Activated T-cell treated with anti-CD3 and anti-CD28 coated beads, Interleukin-2, amount 50 U/mL, for 4 hours (primary cell): Measurements from ENCODE around the gene C1QTNF6. TPM values are rescaled to one million over a fixed set of nuclear protein-coding genes. Genes with fewer than 3 reads are reported as not detected.

Experiments
- ATAC-seq, 2 donors: fragments of 200-7000 bp; cut with Tn5 transposase; one replicate each; pipeline ENCODE4 v1.10.0; 2021
- DNase-seq: peaks from one replicate; pipeline ENCODE4 v3.0.0-alpha.2; 2020
- H3K27me3 Mint-ChIP-seq: one replicate; pipeline ENCODE4 v1.8.0; 2021; ENCODE audit warnings: low read depth, mixed read lengths
- H3K36me3 Mint-ChIP-seq: one replicate; pipeline ENCODE4 v1.8.0; 2022; ENCODE audit warnings: mixed read lengths; ENCODE audit not compliant: insufficient read depth
- H3K4me1 Mint-ChIP-seq: one replicate; pipeline ENCODE4 v1.8.0; 2021; ENCODE audit warnings: low read depth, mixed read lengths
- H3K4me3 Mint-ChIP-seq: one replicate; pipeline ENCODE4 v1.8.0; 2021; ENCODE audit warnings: mild to moderate bottlenecking, moderate library complexity, mixed read lengths
- H3K9me3 Mint-ChIP-seq: one replicate; pipeline ENCODE4 v1.8.0; 2021; ENCODE audit warnings: mixed read lengths
- total RNA-seq, 3 donors: library from RNA; stranded (reverse); gene quantifications; one replicate each; pipeline ENCODE4 v1.2.1, GENCODE V29; 2021

The C1QTNF6 gene
- total RNA-seq, 3 donors from 2014 or later = 0.96 to 2.4 (median 1.2) TPM

DNA sequence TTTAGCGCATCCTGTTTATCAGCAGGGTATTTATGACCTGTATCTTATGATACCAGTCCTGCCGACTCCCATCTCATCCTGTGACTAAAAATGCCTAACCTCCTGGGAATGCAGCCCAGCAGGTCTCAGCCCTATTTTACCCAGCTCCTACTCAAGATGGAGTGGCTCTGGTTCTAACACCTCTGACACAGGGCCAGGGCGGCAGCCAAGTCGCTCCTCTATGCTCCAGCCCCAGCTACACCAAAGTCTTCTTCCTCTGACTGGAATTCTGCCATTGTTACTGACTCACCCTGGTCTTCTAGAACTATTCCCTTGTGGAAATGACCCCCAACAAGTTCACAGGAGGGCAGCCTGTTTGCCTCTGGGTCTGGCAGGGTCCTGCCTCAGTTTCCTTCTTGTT is 7.9 kb upstream of the C1QTNF6 start:
- Mint-ChIP-seq H3K4me1 (peaks cover 45% of the 10 kb centered on the region), H3K9me3 (no peaks in the 10 kb centered on the region), H3K27me3 (no peaks in the 10 kb centered on the region), H3K36me3 (no peaks in the 10 kb centered on the region), H3K4me3 (no peak overlapping the region)
- DNase-seq = no peak
- ATAC-seq = no peak

DNA sequence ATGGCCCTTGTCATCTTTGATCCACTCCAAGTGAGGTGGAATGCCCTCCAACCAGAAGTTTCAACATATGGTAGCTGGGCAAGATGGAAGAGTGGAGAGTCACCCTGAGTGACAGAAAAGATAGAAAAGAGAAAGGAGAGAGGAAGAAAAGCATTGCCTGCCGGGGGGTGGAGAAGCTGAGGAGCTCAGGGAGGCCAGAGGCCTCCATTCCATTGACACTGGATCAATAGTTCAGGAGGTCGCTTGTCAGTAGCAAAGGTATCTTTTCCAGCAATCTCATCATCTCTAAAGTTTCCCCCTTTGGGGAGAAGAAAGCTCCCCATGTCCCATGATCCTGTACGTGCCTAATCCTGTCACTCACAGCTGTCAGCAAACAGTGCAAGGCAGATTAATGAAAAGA is 6.7 kb upstream of the C1QTNF6 start:
- H3K4me1 Mint-ChIP-seq = peaks cover 43% of the 10 kb centered on the region
- H3K36me3 Mint-ChIP-seq = no peaks in the 10 kb centered on the region
- H3K4me3 Mint-ChIP-seq = no peak overlapping the region
- ATAC-seq (no peak), DNase-seq (no peak)
- H3K9me3 Mint-ChIP-seq = no peaks in the 10 kb centered on the region
- H3K27me3 Mint-ChIP-seq = no peaks in the 10 kb centered on the region

DNA sequence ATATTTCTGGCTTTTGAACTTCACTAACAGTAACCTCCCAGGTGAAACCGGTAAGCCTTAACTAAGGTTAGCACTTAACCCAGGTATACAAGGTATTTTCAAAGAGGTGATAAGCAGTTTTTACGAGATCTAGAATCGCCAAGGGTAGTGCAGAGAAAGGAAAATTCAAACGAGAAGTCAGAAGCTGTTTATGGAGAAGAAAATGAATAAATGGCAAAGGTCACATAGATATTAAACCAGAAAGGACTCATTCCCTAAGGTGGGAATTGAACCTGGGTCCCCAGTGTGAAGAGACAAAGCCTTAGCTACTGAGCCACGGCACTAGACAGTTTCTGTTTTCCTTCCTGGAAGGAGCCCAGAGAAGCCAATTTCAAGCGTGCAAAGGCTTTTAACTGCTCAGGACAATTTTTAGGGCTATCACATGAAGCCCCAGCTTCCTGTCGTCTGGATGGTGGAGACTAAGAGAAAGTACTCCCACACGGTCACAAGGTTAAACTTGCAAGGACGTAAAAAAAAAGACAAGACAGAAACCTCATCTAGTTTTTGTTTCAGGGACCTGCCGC is 5.7 kb upstream of the C1QTNF6 start:
- Mint-ChIP-seq H3K9me3 (no peaks in the 10 kb centered on the region), H3K4me1 (peaks cover 45% of the 10 kb centered on the region), H3K4me3 (peak overlapping the region; percentile 59), H3K36me3 (no peaks in the 10 kb centered on the region), H3K27me3 (no peaks in the 10 kb centered on the region)
- DNase-seq = no peak
- ATAC-seq = peak; percentile 27 to 39

DNA sequence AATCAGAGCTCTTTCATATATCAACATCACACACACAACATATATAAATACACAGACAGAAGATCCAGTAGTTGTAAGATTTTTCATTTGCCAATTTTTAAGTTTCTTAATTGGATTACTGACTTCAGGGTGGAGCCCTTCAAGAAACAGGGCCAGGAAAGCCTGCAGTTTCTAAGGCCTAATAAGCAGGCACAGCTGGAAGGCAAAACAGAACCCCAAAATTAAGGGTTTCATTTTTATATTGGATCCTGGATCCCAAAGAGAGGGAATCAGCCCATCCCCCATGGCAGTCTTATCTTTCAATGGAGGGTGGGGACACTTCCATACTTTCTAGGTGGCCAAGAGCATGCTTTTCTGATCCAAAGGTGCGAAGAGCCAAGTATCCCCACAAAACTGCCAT is 4.7 kb upstream of the C1QTNF6 start:
- no peak for DNase-seq
- Mint-ChIP-seq H3K9me3 (no peaks in the 10 kb centered on the region), H3K36me3 (no peaks in the 10 kb centered on the region), H3K4me1 (peaks cover 46% of the 10 kb centered on the region), H3K27me3 (no peaks in the 10 kb centered on the region), H3K4me3 (no peak overlapping the region)
- ATAC-seq = no peak

DNA sequence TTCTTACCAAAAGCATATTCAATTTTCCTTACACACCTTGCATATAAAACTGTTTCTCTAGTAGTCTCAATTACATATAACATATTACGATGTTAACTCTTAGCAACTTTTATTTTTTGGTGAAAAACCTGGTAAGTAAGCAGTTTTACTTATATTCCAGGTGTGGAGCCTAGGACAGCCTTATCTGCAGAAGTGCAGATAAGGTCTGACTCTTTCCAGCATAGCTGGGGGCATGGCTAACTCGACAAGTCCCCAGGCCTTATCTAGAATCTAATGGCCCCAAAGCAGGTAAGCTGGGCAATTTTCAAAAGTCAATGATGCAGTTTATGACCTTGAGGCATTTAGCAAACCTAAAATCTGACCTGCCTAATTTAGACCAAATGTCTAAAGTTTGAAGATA is 4.2 kb upstream of the C1QTNF6 start:
- Mint-ChIP-seq H3K27me3 (no peaks in the 10 kb centered on the region), H3K36me3 (no peaks in the 10 kb centered on the region), H3K9me3 (no peaks in the 10 kb centered on the region), H3K4me1 (peaks cover 48% of the 10 kb centered on the region), H3K4me3 (no peak overlapping the region)
- ATAC-seq = no peak
- DNase-seq = no peak

DNA sequence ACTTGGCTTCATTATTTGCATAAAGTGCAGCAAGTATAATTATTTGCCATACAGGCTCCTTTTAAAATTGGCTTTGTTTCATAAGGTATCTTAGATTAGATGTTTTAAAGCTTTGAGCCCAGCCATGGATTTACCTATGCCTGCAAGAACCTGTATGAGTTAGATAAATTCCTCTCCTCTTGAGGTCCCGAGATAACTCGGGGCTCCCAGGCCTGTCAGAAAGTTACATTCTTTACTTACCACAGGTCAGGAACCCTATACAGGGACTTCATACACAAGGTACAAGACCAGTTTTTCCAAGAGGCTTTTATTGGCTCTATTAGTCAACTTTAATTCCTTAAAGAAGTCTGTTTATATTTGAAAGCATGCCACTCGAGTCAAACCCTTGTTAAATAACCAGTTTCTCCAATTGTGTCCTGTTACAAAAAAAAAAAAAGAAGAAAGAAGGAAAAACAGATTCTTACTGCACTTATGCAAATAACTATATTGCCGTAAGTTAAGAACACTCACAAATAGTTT is 2.3 kb upstream of the C1QTNF6 start:
- Mint-ChIP-seq H3K27me3 (no peaks in the 10 kb centered on the region), H3K36me3 (no peaks in the 10 kb centered on the region), H3K4me3 (no peak overlapping the region), H3K4me1 (peaks cover 62% of the 10 kb centered on the region), H3K9me3 (no peaks in the 10 kb centered on the region)
- ATAC-seq (no peak), DNase-seq (no peak)

DNA sequence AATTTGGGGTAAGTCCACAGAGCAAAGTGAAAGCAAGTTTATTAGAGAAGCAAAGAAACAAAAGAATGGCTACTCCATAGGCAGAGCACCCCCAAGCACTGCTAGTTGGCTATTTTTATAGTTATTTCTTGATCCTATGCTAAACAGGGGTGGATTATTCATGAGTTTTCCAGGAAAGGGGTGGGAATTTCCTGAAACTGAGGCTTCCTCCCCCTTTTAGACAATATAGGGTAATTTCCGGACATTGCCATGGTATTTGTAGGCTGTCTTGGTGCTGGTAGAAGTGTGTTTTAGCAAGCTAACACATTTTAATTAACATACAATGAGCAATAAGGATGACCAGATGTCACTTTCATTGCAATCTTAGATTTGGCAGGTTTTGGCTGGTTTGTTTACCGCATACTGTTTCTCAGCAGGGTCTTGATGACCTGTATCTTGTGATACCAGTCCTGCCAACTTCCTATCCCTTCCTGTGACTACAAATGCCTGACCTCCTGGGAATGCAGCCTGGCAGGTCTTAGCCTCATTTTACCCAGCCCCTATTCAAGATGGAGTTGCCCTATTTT is 937 bp upstream of the C1QTNF6 start:
- H3K27me3 Mint-ChIP-seq = no peaks in the 10 kb centered on the region
- no peak for DNase-seq
- H3K4me1 Mint-ChIP-seq = peaks cover 58% of the 10 kb centered on the region
- no peaks in the 10 kb centered on the region for H3K9me3 Mint-ChIP-seq
- ATAC-seq = no peak
- H3K36me3 Mint-ChIP-seq = no peaks in the 10 kb centered on the region
- no peak overlapping the region for H3K4me3 Mint-ChIP-seq

DNA sequence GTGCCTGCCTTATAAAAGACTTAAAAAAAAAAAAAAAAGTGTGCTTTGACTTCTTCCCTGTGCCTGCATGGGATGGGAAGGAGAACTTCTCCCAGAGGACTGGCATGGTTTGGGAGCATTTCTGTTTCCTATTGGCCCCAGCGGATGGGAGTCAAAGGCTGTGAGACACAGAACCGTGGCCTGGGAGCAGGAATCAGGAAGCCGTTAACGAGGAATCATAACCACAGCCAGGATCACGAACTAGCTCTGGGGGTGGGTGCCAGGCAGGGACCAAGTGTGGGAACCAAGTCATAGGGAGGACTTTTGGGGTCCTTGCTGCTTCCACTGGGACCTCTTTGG is 526 bp downstream of the C1QTNF6 start:
- no peaks in the 10 kb centered on the region for H3K27me3 Mint-ChIP-seq
- ATAC-seq = no peak
- no peak for DNase-seq
- no peaks in the 10 kb centered on the region for H3K9me3 Mint-ChIP-seq
- peaks cover 48% of the 10 kb centered on the region for H3K4me1 Mint-ChIP-seq
- H3K36me3 Mint-ChIP-seq = no peaks in the 10 kb centered on the region
- no peak overlapping the region for H3K4me3 Mint-ChIP-seq

DNA sequence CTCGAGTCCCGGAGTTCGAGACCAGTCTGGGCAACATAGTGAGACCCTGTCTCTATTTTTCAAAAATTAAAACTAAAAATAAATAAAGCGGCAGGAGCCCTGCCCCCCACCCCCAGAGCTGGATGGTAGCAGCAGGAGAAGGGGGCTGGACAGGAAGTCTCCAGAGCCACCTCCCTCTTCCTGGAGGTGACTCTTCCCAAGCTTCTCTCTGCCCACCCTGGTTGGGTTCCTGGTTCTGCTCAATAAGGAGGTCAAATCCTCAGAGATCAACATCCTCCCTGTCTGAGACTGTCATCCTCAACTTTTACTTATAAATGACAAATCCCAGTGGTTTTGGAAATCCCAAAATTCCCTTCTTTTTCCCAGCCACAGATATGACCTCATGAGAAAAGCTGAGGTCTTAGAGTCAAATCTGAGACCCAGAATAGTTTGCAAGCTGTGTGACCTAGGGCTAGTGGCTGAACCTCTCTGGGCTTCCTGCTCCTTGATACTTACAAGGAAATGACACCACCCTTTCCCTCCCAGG is 987 bp downstream of the C1QTNF6 start:
- H3K4me1 Mint-ChIP-seq = peaks cover 47% of the 10 kb centered on the region
- H3K27me3 Mint-ChIP-seq = no peaks in the 10 kb centered on the region
- no peaks in the 10 kb centered on the region for H3K36me3 Mint-ChIP-seq
- H3K4me3 Mint-ChIP-seq = no peak overlapping the region
- no peak for DNase-seq
- no peaks in the 10 kb centered on the region for H3K9me3 Mint-ChIP-seq
- no peak for ATAC-seq

DNA sequence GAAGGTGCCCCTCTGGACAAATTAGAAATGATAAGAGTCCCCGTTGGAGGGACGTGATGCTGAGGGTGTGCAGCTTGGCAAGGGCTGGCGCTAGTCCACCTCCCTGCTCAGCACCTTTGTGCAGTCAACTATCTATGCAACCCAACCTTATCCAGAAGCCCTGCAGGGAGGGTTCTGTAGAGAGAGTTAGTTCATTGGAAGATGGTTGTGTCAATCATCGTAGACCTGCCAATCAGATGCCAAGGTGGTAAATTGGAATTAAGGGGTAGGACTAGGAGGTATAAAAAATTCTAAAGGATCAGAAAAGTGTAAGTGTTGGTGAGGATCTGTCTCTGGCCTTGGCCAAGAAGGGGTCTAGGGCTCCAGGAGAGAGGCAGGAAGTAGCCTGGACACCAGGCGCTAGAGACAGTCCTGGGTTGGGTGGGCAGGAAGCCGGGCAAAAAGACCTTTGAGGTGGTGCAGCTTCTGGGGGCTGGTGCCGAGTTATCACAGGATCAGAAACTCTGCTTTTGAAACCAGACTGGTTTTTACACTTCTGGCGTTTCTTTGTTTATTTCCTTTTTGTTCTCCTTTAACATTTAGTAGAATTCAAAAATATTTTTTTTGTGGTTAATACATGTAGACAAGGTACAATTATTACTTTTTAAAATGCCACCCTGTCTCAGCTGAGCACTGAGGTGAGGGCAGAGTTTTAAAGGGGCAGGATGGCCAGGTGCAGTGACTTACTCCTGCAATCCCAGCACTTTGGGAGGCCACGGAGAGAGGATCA is 1.6 kb downstream of the C1QTNF6 start:
- no peaks in the 10 kb centered on the region for H3K27me3 Mint-ChIP-seq
- H3K4me3 Mint-ChIP-seq = peak overlapping the region; percentile 54
- H3K9me3 Mint-ChIP-seq = no peaks in the 10 kb centered on the region
- peak; percentile 75 to 80 for ATAC-seq
- no peaks in the 10 kb centered on the region for H3K36me3 Mint-ChIP-seq
- peaks cover 49% of the 10 kb centered on the region for H3K4me1 Mint-ChIP-seq
- no peak for DNase-seq

DNA sequence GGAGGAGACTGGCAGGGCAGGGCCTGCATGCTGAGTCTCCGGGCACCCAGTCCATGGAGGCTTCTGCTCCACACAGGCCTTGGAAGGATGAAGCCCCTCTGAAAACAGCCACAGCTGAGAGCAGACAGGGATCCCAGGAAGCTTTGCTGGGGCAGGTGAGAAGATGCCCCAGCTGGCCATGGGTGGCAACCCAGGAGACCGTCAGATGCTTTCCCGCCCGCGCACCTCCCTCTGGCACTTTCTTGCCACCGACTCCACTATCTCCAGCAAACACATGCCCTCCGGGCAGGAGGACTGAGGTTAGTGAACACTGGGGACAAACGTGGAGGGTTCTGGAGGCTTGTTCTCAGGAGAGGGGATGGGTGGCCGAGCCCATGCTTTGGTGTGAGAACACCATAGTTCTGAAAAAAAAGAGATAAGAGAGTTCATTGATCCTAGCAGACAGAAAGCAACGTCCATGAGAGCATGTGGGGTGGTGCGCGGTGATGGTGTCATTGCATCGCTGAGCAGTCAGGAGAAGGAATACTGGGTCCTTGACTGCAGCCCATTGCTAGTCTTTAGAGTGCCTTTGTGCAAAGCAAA is 2.3 kb downstream of the C1QTNF6 start:
- no peaks in the 10 kb centered on the region for H3K27me3 Mint-ChIP-seq
- H3K36me3 Mint-ChIP-seq = peaks cover 2% of the 10 kb centered on the region
- ATAC-seq (no peak), DNase-seq (no peak)
- H3K4me1 Mint-ChIP-seq = peaks cover 49% of the 10 kb centered on the region
- peak overlapping the region; percentile 54 for H3K4me3 Mint-ChIP-seq
- no peaks in the 10 kb centered on the region for H3K9me3 Mint-ChIP-seq

DNA sequence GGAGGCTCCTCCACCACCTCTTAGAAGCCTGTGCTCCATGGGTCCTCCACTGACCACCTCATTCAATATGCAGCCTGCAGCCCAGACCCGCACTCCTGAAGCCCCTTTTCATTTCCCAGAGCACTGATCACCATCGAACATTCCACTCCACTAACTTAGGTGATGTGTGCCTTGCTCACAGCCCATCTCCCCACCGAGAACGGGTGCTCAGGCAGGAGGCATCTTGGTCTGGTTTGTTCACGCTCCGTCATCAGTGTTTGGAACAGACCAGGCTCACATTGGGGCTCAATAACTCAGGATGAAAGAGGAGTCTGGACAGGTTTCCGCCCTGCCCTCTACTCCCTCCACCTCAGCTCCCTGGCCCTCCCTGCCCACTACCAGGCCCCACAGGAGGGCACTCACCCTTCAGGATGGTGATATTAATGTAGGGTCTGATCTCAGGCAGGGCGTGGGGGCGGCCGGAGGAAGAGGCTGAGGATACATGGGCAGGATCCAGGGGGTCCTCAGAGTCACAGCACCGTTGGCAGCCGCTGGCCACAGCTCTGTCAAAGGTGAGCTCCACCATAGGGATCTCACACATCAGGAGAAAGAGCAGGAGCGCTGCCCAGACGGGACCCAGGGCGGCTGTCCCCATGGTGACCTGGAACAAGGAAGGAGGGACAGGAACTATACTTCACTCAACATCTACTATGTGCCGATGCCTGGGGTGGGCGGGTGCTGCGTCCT is 3.1 kb downstream of the C1QTNF6 start:
- Mint-ChIP-seq H3K4me3 (no peak overlapping the region), H3K4me1 (peaks cover 49% of the 10 kb centered on the region), H3K27me3 (no peaks in the 10 kb centered on the region), H3K36me3 (peaks cover 2% of the 10 kb centered on the region), H3K9me3 (no peaks in the 10 kb centered on the region)
- DNase-seq (no peak), ATAC-seq (no peak)

DNA sequence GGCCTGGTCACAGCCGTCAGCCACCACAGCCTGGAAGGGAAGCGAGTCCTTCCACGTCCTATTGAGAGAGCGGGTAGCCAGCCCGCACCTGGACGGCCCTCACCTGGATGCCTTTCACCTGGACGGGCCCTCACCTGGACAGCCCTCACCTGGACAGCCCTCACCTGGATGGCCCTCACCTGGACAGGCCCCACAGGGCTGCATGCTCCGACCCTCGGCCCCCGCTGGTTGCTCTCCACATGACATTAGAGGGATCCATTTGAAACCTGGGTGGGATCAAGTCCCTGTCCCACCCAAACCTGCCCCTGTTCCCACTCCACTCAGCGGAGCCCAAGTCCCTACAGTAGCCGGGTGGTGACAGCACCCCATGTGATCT is 3.7 kb downstream of the C1QTNF6 start:
- H3K4me3 Mint-ChIP-seq = no peak overlapping the region
- no peaks in the 10 kb centered on the region for H3K27me3 Mint-ChIP-seq
- peaks cover 2% of the 10 kb centered on the region for H3K36me3 Mint-ChIP-seq
- DNase-seq (no peak), ATAC-seq (no peak)
- peaks cover 48% of the 10 kb centered on the region for H3K4me1 Mint-ChIP-seq
- H3K9me3 Mint-ChIP-seq = no peaks in the 10 kb centered on the region
